GM18502 (cell line): ENCODE results near the gene RXRA.

Source experiments
- ATAC-seq: cut with Tn5 transposase; IDR thresholded peaks from one replicate; pipeline ENCODE4 v1.9.1; 2021; ENCODE audit warnings: mild to moderate bottlenecking; ENCODE audit not compliant: unreplicated experiment, poor library complexity

Gene RXRA

GRCh38 chr9:134455934-134456755 is 129.9 kb downstream of the RXRA start:
- ATAC-seq, result no peak

GRCh38 chr9:134456756-134457305 is 130.6 kb downstream of the RXRA start:
- no peak for ATAC-seq

- no peak for ATAC-seq
Observed at GRCh38 chr9:134457321-134458206, 131.3 kb downstream of the RXRA start.

- ATAC-seq, result no peak
Observed at GRCh38 chr9:134458207-134459108, 132.2 kb downstream of the RXRA start.

- ATAC-seq, result no peak
Observed at GRCh38 chr9:134459164-134459563, 132.9 kb downstream of the RXRA start.

GRCh38 chr9:134459573-134459972 is 133.3 kb downstream of the RXRA start:
- no peak for ATAC-seq

- ATAC-seq, result no peak
Observed at GRCh38 chr9:134460206-134460605, 134.0 kb downstream of the RXRA start.

GRCh38 chr9:134460896-134461295 is 134.6 kb downstream of the RXRA start:
- ATAC-seq, result no peak

GRCh38 chr9:134461426-134461982 is 135.2 kb downstream of the RXRA start:
- no peak for ATAC-seq

GRCh38 chr9:134462318-134462717 is 136.1 kb downstream of the RXRA start:
- ATAC-seq, result no peak

- no peak for ATAC-seq
Observed at GRCh38 chr9:134463280-134463679, 137.0 kb downstream of the RXRA start.

GRCh38 chr9:134466869-134467616 is 140.8 kb downstream of the RXRA start:
- no peak for ATAC-seq

GRCh38 chr9:134468358-134468757 is 142.1 kb downstream of the RXRA start:
- no peak for ATAC-seq

GRCh38 chr9:134469041-134469875 is 143.0 kb downstream of the RXRA start:
- ATAC-seq, result no peak

- no peak for ATAC-seq
Observed at GRCh38 chr9:134472256-134472655, 146.0 kb downstream of the RXRA start.

- no peak for ATAC-seq
Observed at GRCh38 chr9:134473141-134474054, 147.1 kb downstream of the RXRA start.

- no peak for ATAC-seq
Observed at GRCh38 chr9:134474055-134474370, 147.8 kb downstream of the RXRA start.
